ENCODE results near the gene KRT17. TPM values are rescaled to one million over a fixed set of nuclear protein-coding genes. Genes with fewer than 3 reads are reported as not detected.
A peak's percentile ranks its signal among the peaks of the same experiment; 100 is the strongest.
"Not testable (repeated sequence)": the region's sequence is repeated elsewhere in the genome, so short reads cannot be mapped to it uniquely, and the experiment has no call there.

The KRT17 gene
- total RNA-seq, 4 donors from 2014 or later: 474 to 1,574 (median 971) TPM

DNA sequence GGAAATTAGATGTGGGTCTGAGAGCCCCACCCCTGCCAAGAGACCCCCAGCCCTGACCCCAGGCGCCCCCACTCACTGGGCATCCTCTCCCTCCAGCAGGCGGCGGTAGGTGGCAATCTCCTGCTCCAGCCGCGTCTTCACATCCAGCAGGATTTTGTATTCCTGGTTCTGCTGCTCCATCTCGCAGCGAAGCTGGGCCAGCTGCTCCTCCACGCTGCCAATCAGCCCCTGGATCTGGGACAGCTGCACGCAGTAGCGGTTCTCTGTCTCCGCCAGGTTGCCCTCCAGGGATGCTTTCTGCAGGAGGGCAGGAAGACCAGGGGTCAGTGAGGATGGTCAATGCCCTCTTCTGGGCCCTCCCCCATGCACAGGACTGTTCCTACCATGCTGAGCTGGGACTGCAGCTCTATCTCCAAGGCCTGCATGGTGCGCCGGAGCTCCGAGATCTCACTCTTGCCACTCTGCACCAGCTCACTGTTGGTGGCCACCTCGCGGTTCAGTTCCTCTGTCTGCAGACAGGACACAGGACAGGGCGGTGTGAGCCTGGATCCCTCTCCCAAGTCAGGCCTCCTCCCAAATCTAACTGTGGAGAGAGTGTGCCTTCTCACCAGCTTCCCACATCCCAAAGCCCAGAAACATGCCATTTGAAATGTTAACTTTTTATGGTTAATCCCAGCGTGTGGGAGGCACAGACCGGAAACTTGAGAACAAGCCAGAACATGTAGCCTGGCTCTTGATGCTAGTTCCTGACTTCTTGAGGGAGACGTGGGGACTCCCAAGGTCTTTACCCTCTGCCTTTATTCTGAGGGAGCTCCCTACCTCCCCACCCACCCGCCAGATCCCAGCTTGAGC lies 3.6 kb downstream of the KRT17 start:
- peak in 1 of 2 donors; percentile 74 for DNase-seq (ENCODE audit: low spot score in 2 of 2)
- no peak overlapping the region for H3K4me3 ChIP-seq (ENCODE audit: low read depth, poor library complexity, severe bottlenecking)
- 53 to 71% methylated on average over 20 to 21 of the region's 21 CpGs for WGBS, 2 donors
- intact Hi-C loops (cut with DNase I; ENCODE audit: low total_unique reads): no loop called here
- TF ChIP-seq POLR2A (IDR thresholded peaks at IDR 0.05): no peak
- TF ChIP-seq, protein P1, sequence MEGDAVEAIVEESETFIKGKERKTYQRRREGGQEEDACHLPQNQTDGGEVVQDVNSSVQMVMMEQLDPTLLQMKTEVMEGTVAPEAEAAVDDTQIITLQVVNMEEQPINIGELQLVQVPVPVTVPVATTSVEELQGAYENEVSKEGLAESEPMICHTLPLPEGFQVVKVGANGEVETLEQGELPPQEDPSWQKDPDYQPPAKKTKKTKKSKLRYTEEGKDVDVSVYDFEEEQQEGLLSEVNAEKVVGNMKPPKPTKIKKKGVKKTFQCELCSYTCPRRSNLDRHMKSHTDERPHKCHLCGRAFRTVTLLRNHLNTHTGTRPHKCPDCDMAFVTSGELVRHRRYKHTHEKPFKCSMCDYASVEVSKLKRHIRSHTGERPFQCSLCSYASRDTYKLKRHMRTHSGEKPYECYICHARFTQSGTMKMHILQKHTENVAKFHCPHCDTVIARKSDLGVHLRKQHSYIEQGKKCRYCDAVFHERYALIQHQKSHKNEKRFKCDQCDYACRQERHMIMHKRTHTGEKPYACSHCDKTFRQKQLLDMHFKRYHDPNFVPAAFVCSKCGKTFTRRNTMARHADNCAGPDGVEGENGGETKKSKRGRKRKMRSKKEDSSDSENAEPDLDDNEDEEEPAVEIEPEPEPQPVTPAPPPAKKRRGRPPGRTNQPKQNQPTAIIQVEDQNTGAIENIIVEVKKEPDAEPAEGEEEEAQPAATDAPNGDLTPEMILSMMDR (IDR thresholded peaks at IDR 0.05): no peak

DNA sequence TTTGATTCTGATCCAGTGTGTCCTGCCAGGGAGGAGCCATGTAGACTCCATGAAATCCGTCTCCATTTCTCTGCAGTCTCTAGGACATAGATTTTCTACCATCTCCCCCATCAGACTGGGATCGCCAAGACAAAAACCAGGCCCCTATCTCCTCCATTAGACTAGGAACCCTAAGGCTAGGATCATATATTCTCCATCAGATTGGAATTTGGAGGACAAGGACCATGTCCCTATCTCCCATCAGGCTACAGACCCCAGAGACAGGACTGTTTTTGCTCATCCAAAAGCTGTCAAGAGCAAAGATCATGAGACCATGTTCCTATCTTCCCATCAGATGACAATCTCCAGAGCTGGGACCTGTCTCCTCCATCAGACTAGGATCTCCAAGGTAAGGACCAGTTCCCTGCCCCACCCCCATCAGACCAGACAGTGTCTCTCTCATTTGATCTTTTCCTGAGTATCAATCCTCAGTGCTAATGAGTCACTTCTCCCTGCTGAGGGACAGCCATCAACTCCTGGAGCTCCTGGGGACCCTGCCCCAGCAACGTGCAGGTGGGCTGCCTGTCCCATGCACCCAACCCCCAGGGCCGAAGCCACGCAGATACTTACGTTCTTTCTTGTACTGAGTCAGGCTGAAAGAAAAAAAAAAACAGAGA lies 4.3 kb downstream of the KRT17 start:
- WGBS, 2 donors: 74 to 84% methylated on average over 6 of the region's 6 CpGs
- H3K4me3 ChIP-seq (ENCODE audit: low read depth, poor library complexity, severe bottlenecking); DNase-seq (ENCODE audit: low spot score in 2 of 2); intact Hi-C loops (cut with DNase I; ENCODE audit: low total_unique reads): not testable (repeated sequence)

DNA sequence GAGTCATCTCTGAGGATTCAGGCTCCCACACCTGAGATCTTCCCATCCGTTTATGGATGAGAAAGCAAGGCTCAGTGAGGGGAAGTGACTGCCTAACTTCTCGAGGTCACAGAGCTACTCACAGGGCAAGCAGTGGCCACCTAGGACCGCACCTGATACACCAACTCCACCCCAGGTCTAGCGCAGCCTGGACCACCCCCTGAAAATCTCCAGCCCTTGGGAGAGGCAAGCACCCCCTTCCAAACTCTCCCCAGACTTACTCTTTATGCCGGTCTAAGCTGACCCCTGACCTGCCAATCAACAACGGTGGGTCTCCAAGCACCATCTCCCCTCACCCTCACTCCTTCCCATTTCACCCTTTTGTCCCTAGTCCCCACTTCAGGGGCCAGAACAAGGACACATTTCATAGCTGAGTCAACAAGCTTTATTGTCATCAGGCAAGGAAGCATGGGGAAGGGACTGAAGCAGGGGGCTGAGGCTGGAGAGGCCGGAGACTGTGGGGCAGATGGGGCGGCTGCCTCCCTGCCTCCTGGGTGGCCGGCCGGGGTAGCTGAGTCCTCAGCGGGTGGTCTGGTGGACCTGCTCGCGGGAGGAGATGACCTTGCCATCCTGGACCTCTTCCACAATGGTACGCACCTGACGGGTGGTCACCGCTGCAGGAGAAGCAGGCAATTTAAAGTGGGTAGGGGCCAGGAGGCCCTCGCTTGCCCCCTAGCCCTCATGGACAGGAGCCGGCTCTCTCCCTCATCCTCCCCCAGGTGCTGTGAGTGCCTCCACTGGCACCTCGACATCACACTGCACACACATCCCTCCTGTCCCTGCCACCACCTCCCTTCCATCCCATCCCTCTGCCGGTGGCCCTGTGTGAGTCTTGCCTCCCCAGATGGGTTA lies 5.1 kb downstream of the KRT17 start:
- WGBS, 2 donors: 75 to 81% methylated on average over 18 to 19 of the region's 20 CpGs
- TF ChIP-seq, protein P1 (IDR thresholded peaks at IDR 0.05): no peak
- no peak for TF ChIP-seq POLR2A (IDR thresholded peaks at IDR 0.05)
- DNase-seq (ENCODE audit: low spot score in 2 of 2): peak in 1 of 2 donors; percentile 82
- H3K4me3 ChIP-seq (ENCODE audit: low read depth, poor library complexity, severe bottlenecking): no peak overlapping the region
- intact Hi-C loops (cut with DNase I; ENCODE audit: low total_unique reads): no loop called here

DNA sequence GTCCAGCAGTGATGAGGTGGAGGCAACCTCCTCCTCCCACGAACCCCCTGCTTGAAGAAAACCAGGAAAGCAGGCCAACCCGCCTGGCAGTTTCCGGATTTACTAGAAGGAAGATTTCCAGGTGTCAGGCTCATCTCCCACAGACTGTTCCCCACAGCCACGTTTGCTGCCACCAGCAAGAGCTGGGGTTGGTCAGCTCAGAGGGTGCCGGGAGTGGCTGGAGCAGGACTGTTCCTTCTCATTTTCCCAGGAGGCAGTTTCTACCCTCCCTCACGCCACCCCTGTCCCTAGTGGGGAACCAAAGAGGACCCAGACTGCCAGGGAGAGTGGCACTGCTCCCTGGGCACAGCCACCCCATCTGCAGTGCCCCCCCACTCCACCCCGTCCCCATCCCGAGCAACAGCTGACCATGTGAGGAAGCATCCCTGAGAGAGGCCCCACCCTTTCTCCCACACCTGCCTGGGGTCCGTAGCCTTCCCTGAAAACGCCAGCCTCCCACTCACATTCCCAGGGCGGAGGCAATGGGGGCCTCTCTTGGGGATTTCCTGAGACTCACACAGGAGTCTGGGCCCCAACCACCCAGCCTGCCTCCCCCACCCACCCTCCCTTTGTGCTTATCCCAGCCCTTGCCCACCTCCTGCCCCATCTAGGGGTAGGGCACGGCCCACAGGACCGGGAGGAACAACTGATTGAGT lies 5.9 kb downstream of the KRT17 start:
- no peak for TF ChIP-seq POLR2A (IDR thresholded peaks at IDR 0.05)
- TF ChIP-seq, protein P1 (IDR thresholded peaks at IDR 0.05): no peak
- no peak overlapping the region for H3K4me3 ChIP-seq (ENCODE audit: low read depth, poor library complexity, severe bottlenecking)
- intact Hi-C loops (cut with DNase I; ENCODE audit: low total_unique reads): no loop called here
- peak in 1 of 2 donors; percentile 77 for DNase-seq (ENCODE audit: low spot score in 2 of 2)
- WGBS, 2 donors: 55 to 58% methylated on average over 10 to 13 of the region's 13 CpGs

DNA sequence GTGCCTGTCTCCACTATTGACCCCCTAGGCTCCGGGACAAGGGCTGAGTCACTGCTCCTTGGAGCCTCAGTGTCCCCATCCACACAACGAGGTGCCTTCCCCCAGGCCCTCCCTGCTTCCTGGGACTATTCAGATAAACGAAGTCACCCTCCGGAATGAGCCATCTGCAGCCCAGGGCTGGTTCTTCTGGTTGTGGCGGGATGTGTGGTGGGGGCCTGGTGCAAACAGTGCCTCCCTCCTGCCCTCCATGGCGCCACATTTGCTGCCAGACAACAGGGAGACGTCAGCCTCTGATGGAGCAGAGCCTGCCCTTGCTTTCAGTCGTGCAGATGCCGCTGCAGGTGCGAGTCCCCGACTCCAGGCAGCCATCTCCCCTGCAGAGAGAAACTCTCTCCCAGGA lies 6.7 kb downstream of the KRT17 start:
- no peak for DNase-seq (ENCODE audit: low spot score in 2 of 2)
- WGBS, 2 donors: 50 to 59% methylated on average over 11 of the region's 11 CpGs

More for the DNA sequence above, 6.7 kb downstream of the KRT17 start:
- intact Hi-C loops (cut with DNase I; ENCODE audit: low total_unique reads): no loop called here
- H3K4me3 ChIP-seq (ENCODE audit: low read depth, poor library complexity, severe bottlenecking): no peak overlapping the region
- TF ChIP-seq, protein P1 (IDR thresholded peaks at IDR 0.05): no peak
- TF ChIP-seq POLR2A (IDR thresholded peaks at IDR 0.05): no peak

Measured in lower leg skin (tissue), 4 donors.